Measurements from ENCODE around the gene MAT2A. TPM values are rescaled to one million over a fixed set of nuclear protein-coding genes. Genes with fewer than 3 reads are reported as not detected.
A peak's percentile ranks its signal among the peaks of the same experiment; 100 is the strongest.

Gene MAT2A
- total RNA-seq, 2 experiments from 2014 or later, result 226 to 259 TPM

DNA sequence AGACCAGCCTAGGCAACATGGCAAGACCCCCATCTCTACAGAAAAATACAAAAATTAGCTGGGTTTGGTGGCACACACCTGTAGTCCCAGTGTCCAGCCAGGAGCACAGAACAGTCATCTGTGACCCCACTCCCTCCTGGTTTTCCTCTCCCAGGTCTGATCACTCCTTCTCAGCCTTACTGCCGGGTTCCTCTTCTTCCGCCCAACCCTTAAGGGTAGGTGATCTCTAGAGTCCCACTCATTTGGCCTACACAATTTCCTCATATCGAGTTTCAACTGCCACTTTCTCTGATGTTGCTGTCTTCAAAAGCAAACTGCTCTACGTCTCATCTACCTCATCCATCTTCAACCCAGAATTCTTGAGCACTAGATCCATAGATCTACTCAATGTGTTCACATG is 13.4 kb upstream of the MAT2A start:
- no peak overlapping the region for H3K4me3 Mint-ChIP-seq
- no peaks in the 10 kb centered on the region for H3K9me3 Mint-ChIP-seq (ENCODE audit: low read depth)
- no peak for ATAC-seq
- no peak for DNase-seq
- no peaks in the 10 kb centered on the region for H3K36me3 Mint-ChIP-seq (ENCODE audit: low read depth)
- intact Hi-C loops (cut with DNase I, micrococcal nuclease), result no loop called here
- ChIA-PET POLR2A (no interaction called here), CTCF (no interaction called here)
- H3K4me1 Mint-ChIP-seq, result no peaks in the 10 kb centered on the region
- peaks cover 12% of the 10 kb centered on the region for H3K27me3 Mint-ChIP-seq
- H3K27ac Mint-ChIP-seq, result no peak overlapping the region

DNA sequence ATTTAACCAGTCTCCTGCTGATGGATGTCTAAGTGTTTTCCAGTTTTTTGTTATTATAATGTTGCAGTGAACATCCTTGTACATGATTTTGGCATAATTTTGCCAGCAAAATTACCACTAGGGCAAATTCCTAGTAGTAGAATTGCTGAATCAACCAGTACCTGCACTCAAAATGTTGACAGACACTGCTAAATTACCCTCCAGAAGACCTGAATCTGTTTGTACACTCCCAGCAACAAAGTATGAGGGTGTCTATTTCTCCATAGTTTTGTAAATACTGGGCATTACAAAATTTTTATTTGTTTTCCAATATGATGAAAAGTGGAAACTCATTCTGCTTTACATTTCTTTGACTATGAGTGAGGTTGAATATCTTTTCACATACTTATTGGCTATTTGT is 11.2 kb upstream of the MAT2A start:
- Mint-ChIP-seq H3K36me3 (ENCODE audit: low read depth) (no peaks in the 10 kb centered on the region), H3K4me1 (no peaks in the 10 kb centered on the region), H3K9me3 (ENCODE audit: low read depth) (no peaks in the 10 kb centered on the region), H3K27me3 (peaks cover 12% of the 10 kb centered on the region), H3K4me3 (no peak overlapping the region), H3K27ac (no peak overlapping the region)
- CTCF ChIA-PET, result no interaction called here
- DNase-seq (no peak), ATAC-seq (no peak)
- intact Hi-C loops (cut with DNase I, micrococcal nuclease), result no loop called here
- POLR2A ChIA-PET, result no interaction called here

- Mint-ChIP-seq H3K4me1 (no peaks in the 10 kb centered on the region), H3K27me3 (peaks cover 12% of the 10 kb centered on the region), H3K4me3 (no peak overlapping the region), H3K36me3 (ENCODE audit: low read depth) (no peaks in the 10 kb centered on the region), H3K9me3 (ENCODE audit: low read depth) (no peaks in the 10 kb centered on the region), H3K27ac (no peak overlapping the region)
- ChIA-PET CTCF (no interaction called here), POLR2A (no interaction called here)
- ATAC-seq (no peak), DNase-seq (no peak)
- intact Hi-C loops (cut with DNase I, micrococcal nuclease), result no loop called here
These were observed 10.6 kb upstream of the MAT2A start for GRCh38 chr2:85528355-85528754.

- H3K9me3 Mint-ChIP-seq (ENCODE audit: low read depth), result no peaks in the 10 kb centered on the region
- H3K36me3 Mint-ChIP-seq (ENCODE audit: low read depth), result no peaks in the 10 kb centered on the region
- H3K4me1 Mint-ChIP-seq, result no peaks in the 10 kb centered on the region
- intact Hi-C loops (cut with DNase I, micrococcal nuclease), result no loop called here
- POLR2A ChIA-PET, result no interaction called here
- no peak for DNase-seq
- ATAC-seq, result no peak
- peaks cover 12% of the 10 kb centered on the region for H3K27me3 Mint-ChIP-seq
- no peak overlapping the region for H3K27ac Mint-ChIP-seq
- CTCF ChIA-PET, result no interaction called here
- no peak overlapping the region for H3K4me3 Mint-ChIP-seq
These were observed 9.2 kb upstream of the MAT2A start for GRCh38 chr2:85529809-85530208.

DNA sequence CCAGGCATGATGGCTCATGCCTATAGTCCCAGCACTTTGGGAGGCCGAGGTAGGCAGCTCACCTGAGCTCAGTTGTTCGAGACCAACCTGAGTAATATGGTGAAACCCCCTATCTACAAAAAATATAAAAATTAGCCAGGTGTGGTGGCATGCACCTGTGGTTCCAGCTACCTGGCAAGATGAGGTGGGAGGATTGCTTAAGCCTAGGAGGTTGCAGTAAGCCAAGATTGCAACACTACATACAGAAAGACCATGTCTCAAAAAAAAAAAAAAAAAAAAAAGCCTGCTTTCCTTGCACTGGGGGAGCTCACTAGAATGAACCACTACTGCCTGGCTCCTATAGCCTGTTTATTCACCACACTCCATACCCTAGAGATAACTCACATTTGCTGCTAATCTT is 7.4 kb upstream of the MAT2A start:
- ChIA-PET POLR2A (interaction anchor here (1.5 kb wide), 1 partner anchor 9 kb away, joined by 4 read pairs; no protein-coding TSS in a partner anchor), CTCF (interaction anchor here (0.9 kb wide), 1 partner anchor 20 kb away, joined by 4 read pairs; no protein-coding TSS in a partner anchor)
- H3K4me1 Mint-ChIP-seq, result peaks cover 4% of the 10 kb centered on the region
- DNase-seq (no peak), ATAC-seq (no peak)
- peaks cover 11% of the 10 kb centered on the region for H3K27me3 Mint-ChIP-seq
- no peak overlapping the region for H3K27ac Mint-ChIP-seq
- no peak overlapping the region for H3K4me3 Mint-ChIP-seq
- intact Hi-C loops (cut with DNase I, micrococcal nuclease), result no loop called here
- peaks cover 3% of the 10 kb centered on the region for H3K36me3 Mint-ChIP-seq (ENCODE audit: low read depth)
- H3K9me3 Mint-ChIP-seq (ENCODE audit: low read depth), result no peaks in the 10 kb centered on the region

GRCh38 chr2:85534099-85534498 is 4.9 kb upstream of the MAT2A start:
- Mint-ChIP-seq H3K36me3 (ENCODE audit: low read depth) (peaks cover 7% of the 10 kb centered on the region), H3K9me3 (ENCODE audit: low read depth) (no peaks in the 10 kb centered on the region), H3K4me3 (no peak overlapping the region), H3K27ac (no peak overlapping the region), H3K4me1 (peaks cover 14% of the 10 kb centered on the region), H3K27me3 (peaks cover under 1% of the 10 kb centered on the region)
- ATAC-seq (no peak), DNase-seq (no peak)
- CTCF ChIA-PET, result interaction anchor here (1.5 to 2.2 kb wide), 4 partner anchors 12 to 233 kb away, joined by 4 to 6 read pairs (median 5); no protein-coding TSS in a partner anchor
- POLR2A ChIA-PET, result no interaction called here
- intact Hi-C loops (cut with DNase I, micrococcal nuclease), result no loop called here

GRCh38 chr2:85534881-85535280 is 4.1 kb upstream of the MAT2A start:
- no peak for DNase-seq

GRCh38 chr2:85536479-85536878 is 2.5 kb upstream of the MAT2A start:
- peaks cover 28% of the 10 kb centered on the region for H3K36me3 Mint-ChIP-seq (ENCODE audit: low read depth)
- ChIA-PET CTCF (interaction anchor here (0.6 to 8.1 kb wide), 5 partner anchors 14 to 107 kb away, joined by 3 to 80 read pairs (median 3); partner anchors contain the start of gene GGCX), POLR2A (interaction anchor here (0.6 to 1.2 kb wide), 3 partner anchors 75 to 118 kb away, joined by 3 to 4 read pairs (median 3); partner anchors contain the start of gene C2orf68)
- H3K27me3 Mint-ChIP-seq, result no peaks in the 10 kb centered on the region
- DNase-seq (no peak), ATAC-seq (no peak)
- H3K4me3 Mint-ChIP-seq, result no peak overlapping the region
- peaks cover 23% of the 10 kb centered on the region for H3K4me1 Mint-ChIP-seq
- intact Hi-C loops (cut with DNase I, micrococcal nuclease), result loop anchor here (5.0 kb wide), 3 partner anchors 209 to 629 kb away; partner anchors contain the start of genes KCMF1 (in 1 of the 2), TGOLN2 (in 1 of the 2) and TMSB10 (in 1 of the 2)
- no peaks in the 10 kb centered on the region for H3K9me3 Mint-ChIP-seq (ENCODE audit: low read depth)
- H3K27ac Mint-ChIP-seq, result no peak overlapping the region

More at GRCh38 chr2:85534881-85535280, 4.1 kb upstream of the MAT2A start:
- Mint-ChIP-seq H3K4me3 (no peak overlapping the region), H3K27me3 (no peaks in the 10 kb centered on the region), H3K4me1 (peaks cover 14% of the 10 kb centered on the region), H3K27ac (no peak overlapping the region), H3K9me3 (ENCODE audit: low read depth) (no peaks in the 10 kb centered on the region), H3K36me3 (ENCODE audit: low read depth) (peaks cover 12% of the 10 kb centered on the region)
- no peak for ATAC-seq
- intact Hi-C loops (cut with DNase I, micrococcal nuclease), result loop anchor here (5.0 kb wide), 3 partner anchors 208 to 628 kb away; partner anchors contain the start of genes KCMF1 (in 1 of the 2), TGOLN2 (in 1 of the 2) and TMSB10 (in 1 of the 2)
- POLR2A ChIA-PET, result interaction anchor here (0.5 to 1.0 kb wide), 3 partner anchors 10 to 51 kb away, joined by 3 read pairs; no protein-coding TSS in a partner anchor
- CTCF ChIA-PET, result interaction anchor here (0.5 to 2.2 kb wide), 10 partner anchors 11 to 234 kb away, joined by 3 to 6 read pairs (median 4); no protein-coding TSS in a partner anchor

DNA sequence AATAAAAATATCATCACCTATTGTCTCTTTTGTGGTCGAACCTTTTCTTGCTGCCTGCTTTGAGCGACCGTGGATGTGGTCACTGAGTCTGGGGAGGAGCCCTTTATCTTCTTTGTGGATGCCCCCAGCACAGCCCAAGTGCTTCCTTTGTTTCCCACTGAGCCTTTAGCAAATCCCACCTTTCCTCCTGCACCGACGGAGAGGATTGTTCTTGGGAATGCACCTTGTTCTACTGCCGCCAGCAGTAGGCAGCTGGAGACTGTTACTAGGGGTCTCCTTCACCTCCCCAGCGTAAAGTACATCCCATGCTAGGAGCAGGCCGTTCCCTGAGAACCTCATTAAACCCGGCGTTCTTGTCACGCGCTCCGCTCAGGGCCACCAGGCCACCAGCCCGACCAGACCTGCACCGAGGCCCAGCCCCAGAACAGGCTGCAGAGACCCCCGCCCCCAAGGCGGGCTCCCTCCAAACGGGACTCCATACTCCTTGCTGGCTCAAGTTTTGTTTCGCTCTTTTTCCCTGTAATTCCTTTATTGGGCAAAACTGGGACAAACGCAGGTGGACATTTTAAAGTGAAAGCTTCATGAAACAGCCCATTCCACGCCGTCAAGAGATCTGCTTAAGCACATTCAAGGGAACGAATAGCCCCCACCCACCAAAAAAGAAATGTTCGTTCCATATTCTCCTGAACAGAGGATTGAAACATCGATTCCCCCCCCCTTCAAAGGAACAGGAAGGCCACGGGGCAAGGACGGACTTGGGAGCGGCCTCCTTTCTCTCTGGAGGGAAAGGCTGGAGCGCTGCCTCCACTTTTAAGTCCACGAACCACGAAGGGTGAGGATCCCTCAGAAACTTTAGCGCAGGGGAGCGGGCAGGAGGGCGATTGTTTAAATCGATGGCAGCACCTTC is 1.1 kb upstream of the MAT2A start:
- H3K27me3 Mint-ChIP-seq, result no peaks in the 10 kb centered on the region
- POLR2A ChIA-PET, result interaction anchor here (0.6 to 2.2 kb wide), 10 partner anchors 10 to 184 kb away, joined by 3 to 19 read pairs (median 4); partner anchors contain the start of genes ELMOD3, RETSAT, USP39 and VAMP8
- peak overlapping the region; percentile 99 for H3K27ac Mint-ChIP-seq
- intact Hi-C loops (cut with DNase I, micrococcal nuclease), result loop anchor here (1.0 to 5.0 kb wide), 7 partner anchors 23 to 903 kb away; partner anchors contain the start of genes GGCX (in 1 of the 2), IMMT (in 1 of the 2), KCMF1 (in 1 of the 2) and KDM3A (in 1 of the 2)
- peaks cover 42% of the 10 kb centered on the region for H3K36me3 Mint-ChIP-seq (ENCODE audit: low read depth)
- CTCF ChIA-PET, result interaction anchor here (0.9 to 8.1 kb wide), 7 partner anchors 12 to 210 kb away, joined by 3 to 80 read pairs (median 4); partner anchors contain the start of genes SH2D6 and TGOLN2
- no peaks in the 10 kb centered on the region for H3K9me3 Mint-ChIP-seq (ENCODE audit: low read depth)
- DNase-seq (peak; percentile 52), ATAC-seq (no peak)
- peak overlapping the region; percentile 95 for H3K4me3 Mint-ChIP-seq
- peaks cover 37% of the 10 kb centered on the region for H3K4me1 Mint-ChIP-seq

GRCh38 chr2:85539361-85540132 is 579 bp downstream of the MAT2A start:
- peak; percentile 33 for ATAC-seq
- Mint-ChIP-seq H3K4me1 (peaks cover 43% of the 10 kb centered on the region), H3K36me3 (ENCODE audit: low read depth) (peaks cover 58% of the 10 kb centered on the region), H3K27ac (peak overlapping the region; percentile 99), H3K9me3 (ENCODE audit: low read depth) (no peaks in the 10 kb centered on the region), H3K4me3 (peak overlapping the region; percentile 95), H3K27me3 (no peaks in the 10 kb centered on the region)
- CTCF ChIA-PET, result interaction anchor here (0.8 to 8.1 kb wide), 13 partner anchors 11 to 212 kb away, joined by 3 to 80 read pairs (median 5); partner anchors contain the start of genes GGCX, SH2D6 and TGOLN2
- POLR2A ChIA-PET, result interaction anchor here (0.6 to 3.9 kb wide), 26 partner anchors 8 to 239 kb away, joined by 3 to 26 read pairs (median 4); partner anchors contain the start of genes C2orf68, ELMOD3, GGCX and RETSAT
- DNase-seq, result peak; percentile 84
- intact Hi-C loops (cut with DNase I, micrococcal nuclease), result loop anchor here (1.0 to 5.0 kb wide), 17 partner anchors 9 to 901 kb away; partner anchors contain the start of genes ELMOD3 (in 2 of the 2), RETSAT (in 2 of the 2), GGCX (in 1 of the 2) and IMMT (in 1 of the 2)

All from activated CD4-positive, alpha-beta T cell treated with anti-CD3 and anti-CD28 coated beads for 36 hours (primary cell).